ENCODE results near the gene CDH23. TPM values are rescaled to one million over a fixed set of nuclear protein-coding genes. Genes with fewer than 3 reads are reported as not detected.

Gene CDH23
- total and polyA plus RNA-seq, 2 donors (not counting 1 experiment from before 2014, with no cell fraction given): 0.01 to 0.17 TPM

GRCh38 chr10:71774916-71775702 lies 378.4 kb downstream of the CDH23 start:
- peaks cover 23% of the 10 kb centered on the region for H3K4me1 ChIP-seq (ENCODE audit: control insufficient read depth, extremely low read depth, insufficient read depth, low read length)
- no peak overlapping the region for H3K4me3 ChIP-seq (replicated peaks in 1 of 4; ENCODE audit: control extremely low read depth in 1 of 4, insufficient read depth in 1 of 4, low read depth in 3 of 4, low read length in 4 of 4)
- no peaks in the 10 kb centered on the region for H4K20me1 ChIP-seq (ENCODE audit: control insufficient read depth, extremely low read depth, insufficient read depth, low read length)
- no peaks in the 10 kb centered on the region for H3K79me2 ChIP-seq (ENCODE audit: control insufficient read depth, insufficient read depth, low read length)
- TF ChIP-seq CTCF (conservative IDR thresholded peaks at IDR 0.05 in 1 of 2, IDR thresholded peaks at IDR 0.05 in 1 of 2; ENCODE audit: low read depth in 1 of 2, low read length in 2 of 2) (no peak), EZH2 (IDR thresholded peaks at IDR 0.05; ENCODE audit: low read length, missing control alignments) (no peak)
- H3K9me3 ChIP-seq (ENCODE audit: control insufficient read depth, insufficient read depth, low read depth, low read length): no peaks in the 10 kb centered on the region
- DNase-seq (ENCODE audit: low read depth in 2 of 2): no peak
- peaks cover 1% of the 10 kb centered on the region for H3K36me3 ChIP-seq (ENCODE audit: control insufficient read depth, insufficient read depth, low read length)
- H3K27me3 ChIP-seq (ENCODE audit: control insufficient read depth, insufficient read depth, low read length): peaks cover 6% of the 10 kb centered on the region
- H3K9ac ChIP-seq (ENCODE audit: insufficient read depth, low read length): no peak overlapping the region
- no peak overlapping the region for H3K4me2 ChIP-seq (ENCODE audit: extremely low read depth, insufficient read depth, low read length)
- no peak overlapping the region for H3K27ac ChIP-seq (ENCODE audit: insufficient read depth, low read length)
- H2AFZ ChIP-seq (ENCODE audit: low read length): no peak overlapping the region

- Histone ChIP-seq H3K27ac (ENCODE audit: insufficient read depth, low read length) (no peak overlapping the region), H2AFZ (ENCODE audit: low read length) (no peak overlapping the region), H3K27me3 (ENCODE audit: control insufficient read depth, insufficient read depth, low read length) (peaks cover 9% of the 10 kb centered on the region), H3K4me2 (ENCODE audit: extremely low read depth, insufficient read depth, low read length) (no peak overlapping the region), H3K4me1 (ENCODE audit: control insufficient read depth, extremely low read depth, insufficient read depth, low read length) (peaks cover 18% of the 10 kb centered on the region), H3K9ac (ENCODE audit: insufficient read depth, low read length) (no peak overlapping the region), H3K79me2 (ENCODE audit: control insufficient read depth, insufficient read depth, low read length) (no peaks in the 10 kb centered on the region), H3K9me3 (ENCODE audit: control insufficient read depth, insufficient read depth, low read depth, low read length) (no peaks in the 10 kb centered on the region), H3K36me3 (ENCODE audit: control insufficient read depth, insufficient read depth, low read length) (no peaks in the 10 kb centered on the region), H4K20me1 (ENCODE audit: control insufficient read depth, extremely low read depth, insufficient read depth, low read length) (no peaks in the 10 kb centered on the region), H3K4me3 (replicated peaks in 1 of 4; ENCODE audit: control extremely low read depth in 1 of 4, insufficient read depth in 1 of 4, low read depth in 3 of 4, low read length in 4 of 4) (no peak overlapping the region)
- no peak for DNase-seq (ENCODE audit: low read depth in 2 of 2)
- TF ChIP-seq CTCF (conservative IDR thresholded peaks at IDR 0.05 in 1 of 2, IDR thresholded peaks at IDR 0.05 in 1 of 2; ENCODE audit: low read depth in 1 of 2, low read length in 2 of 2): no peak
Measured at GRCh38 chr10:71776481-71776925, 379.8 kb downstream of the CDH23 start.

- Histone ChIP-seq H3K79me2 (ENCODE audit: control insufficient read depth, insufficient read depth, low read length) (no peaks in the 10 kb centered on the region), H3K4me3 (replicated peaks in 1 of 4; ENCODE audit: control extremely low read depth in 1 of 4, insufficient read depth in 1 of 4, low read depth in 3 of 4, low read length in 4 of 4) (no peak overlapping the region), H3K27ac (ENCODE audit: insufficient read depth, low read length) (no peak overlapping the region), H3K9me3 (ENCODE audit: control insufficient read depth, insufficient read depth, low read depth, low read length) (no peaks in the 10 kb centered on the region), H3K27me3 (ENCODE audit: control insufficient read depth, insufficient read depth, low read length) (peaks cover 9% of the 10 kb centered on the region), H3K4me1 (ENCODE audit: control insufficient read depth, extremely low read depth, insufficient read depth, low read length) (peaks cover 10% of the 10 kb centered on the region), H3K9ac (ENCODE audit: insufficient read depth, low read length) (no peak overlapping the region), H3K4me2 (ENCODE audit: extremely low read depth, insufficient read depth, low read length) (no peak overlapping the region), H2AFZ (ENCODE audit: low read length) (no peak overlapping the region), H4K20me1 (ENCODE audit: control insufficient read depth, extremely low read depth, insufficient read depth, low read length) (no peaks in the 10 kb centered on the region), H3K36me3 (ENCODE audit: control insufficient read depth, insufficient read depth, low read length) (no peaks in the 10 kb centered on the region)
- no peak for TF ChIP-seq EZH2 (IDR thresholded peaks at IDR 0.05; ENCODE audit: low read length, missing control alignments)
- no peak for TF ChIP-seq CTCF (conservative IDR thresholded peaks at IDR 0.05 in 1 of 2, IDR thresholded peaks at IDR 0.05 in 1 of 2; ENCODE audit: low read depth in 1 of 2, low read length in 2 of 2)
- DNase-seq (ENCODE audit: low read depth in 2 of 2): no peak
Measured at GRCh38 chr10:71777213-71777985, 380.7 kb downstream of the CDH23 start.

Measured in fibroblast of lung (primary cell).